ENCODE data around the gene LRRC37A2.
"Not testable (repeated sequence)": the region's sequence is repeated elsewhere in the genome, so short reads cannot be mapped to it uniquely, and the experiment has no call there.

The LRRC37A2 gene

GRCh38 chr17:46603125-46603524 lies 90.9 kb downstream of the LRRC37A2 start:
- H3K9me3 ChIP-seq (ENCODE audit: insufficient read depth, low read length); H3K4me1 ChIP-seq (ENCODE audit: insufficient read depth, insufficient read length); H3K4me3 ChIP-seq (ENCODE audit: insufficient read length, low read depth); H3K27me3 ChIP-seq (ENCODE audit: insufficient read depth, insufficient read length); DNase-seq (ENCODE audit: low read depth, low spot score); H3K36me3 ChIP-seq (ENCODE audit: insufficient read depth, insufficient read length, low read length); H3K9ac ChIP-seq (ENCODE audit: insufficient read length, low read depth): not testable (repeated sequence)

All from NT2/D1 (cell line).